GM12865 (cell line): ENCODE measurements around the gene UBE2K.
"Not testable (repeated sequence)": the region's sequence is repeated elsewhere in the genome, so short reads cannot be mapped to it uniquely, and the experiment has no call there.

Experiments
- DNase-seq: peaks from one replicate; pipeline ENCODE4 v3.0.0; 2010; ENCODE audit warnings: low read depth
- H3K4me3 ChIP-seq: 2 replicates; pipeline ENCODE4 v1.5.1; 2011; ENCODE audit warnings: mild to moderate bottlenecking, low read depth, low read length, control low read depth
- TF ChIP-seq, protein P1 (sequence below): IDR thresholded peaks from 2 replicates; pipeline ENCODE4 v1.5.1; 2011; ENCODE audit warnings: low read length, control low read depth, low read depth, inconsistent platforms; ENCODE audit not compliant: insufficient read depth; ENCODE audit errors: missing control alignments

Gene UBE2K

GRCh38 chr4:39697740-39698423 is at the start of gene UBE2K:
Gene UBE2K (plus strand): TSS chr4:39698136. CDS start chr4:39698328, 192 bp downstream.
- H3K4me3 ChIP-seq: peak within 1 kb of the TSS; percentile 90
- peak; percentile 94 for DNase-seq

GRCh38 chr4:39648213-39648612 is 49.7 kb upstream of the UBE2K start:
- DNase-seq: no peak
- TF ChIP-seq, protein P1, sequence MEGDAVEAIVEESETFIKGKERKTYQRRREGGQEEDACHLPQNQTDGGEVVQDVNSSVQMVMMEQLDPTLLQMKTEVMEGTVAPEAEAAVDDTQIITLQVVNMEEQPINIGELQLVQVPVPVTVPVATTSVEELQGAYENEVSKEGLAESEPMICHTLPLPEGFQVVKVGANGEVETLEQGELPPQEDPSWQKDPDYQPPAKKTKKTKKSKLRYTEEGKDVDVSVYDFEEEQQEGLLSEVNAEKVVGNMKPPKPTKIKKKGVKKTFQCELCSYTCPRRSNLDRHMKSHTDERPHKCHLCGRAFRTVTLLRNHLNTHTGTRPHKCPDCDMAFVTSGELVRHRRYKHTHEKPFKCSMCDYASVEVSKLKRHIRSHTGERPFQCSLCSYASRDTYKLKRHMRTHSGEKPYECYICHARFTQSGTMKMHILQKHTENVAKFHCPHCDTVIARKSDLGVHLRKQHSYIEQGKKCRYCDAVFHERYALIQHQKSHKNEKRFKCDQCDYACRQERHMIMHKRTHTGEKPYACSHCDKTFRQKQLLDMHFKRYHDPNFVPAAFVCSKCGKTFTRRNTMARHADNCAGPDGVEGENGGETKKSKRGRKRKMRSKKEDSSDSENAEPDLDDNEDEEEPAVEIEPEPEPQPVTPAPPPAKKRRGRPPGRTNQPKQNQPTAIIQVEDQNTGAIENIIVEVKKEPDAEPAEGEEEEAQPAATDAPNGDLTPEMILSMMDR: no peak
- no peak overlapping the region for H3K4me3 ChIP-seq

More at GRCh38 chr4:39697740-39698423, at the start of gene UBE2K:
- TF ChIP-seq, protein P1: no peak

DNA sequence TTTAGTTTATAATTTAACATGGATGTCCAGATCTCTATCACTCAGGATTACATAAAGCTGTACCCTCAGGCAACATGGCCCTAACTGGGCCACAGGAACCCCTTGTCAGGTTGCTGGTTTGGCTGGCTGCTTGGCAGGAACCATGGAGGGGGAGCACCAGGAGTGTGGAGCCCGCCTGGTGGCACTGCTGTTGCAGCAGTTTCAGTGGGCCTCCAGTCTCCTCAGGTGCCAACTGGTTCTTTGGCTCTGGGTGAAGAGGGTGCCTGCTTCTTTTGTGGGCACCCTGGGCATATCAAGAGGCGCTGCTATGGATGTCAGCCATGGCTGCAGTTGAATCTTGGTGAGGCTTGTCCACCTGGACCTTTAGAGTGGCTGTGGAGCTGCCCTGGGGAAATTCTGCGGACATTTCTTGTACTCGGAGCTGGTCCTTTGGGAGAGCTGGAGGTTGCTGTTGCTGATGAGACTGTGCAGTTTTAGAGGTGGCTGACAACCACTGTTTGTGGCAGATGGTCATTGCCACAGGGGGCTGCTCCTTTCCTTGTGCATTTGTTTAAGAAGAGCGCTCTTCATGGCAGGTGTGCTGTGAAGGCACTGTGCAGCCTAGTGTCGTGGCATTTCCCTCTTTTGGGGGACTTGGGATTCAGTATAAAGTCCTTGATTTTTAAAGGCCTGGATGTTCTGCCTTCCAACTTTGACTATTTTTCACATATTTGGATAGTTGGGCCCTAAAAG is 48.9 kb upstream of the UBE2K start:
- no peak for DNase-seq
- no peak overlapping the region for H3K4me3 ChIP-seq
- TF ChIP-seq, protein P1: no peak

- no peak for DNase-seq
- no peak overlapping the region for H3K4me3 ChIP-seq
- TF ChIP-seq, protein P1: no peak
Measured at GRCh38 chr4:39649639-39650265, 48.2 kb upstream of the UBE2K start.

GRCh38 chr4:39651586-39651985 is 46.4 kb upstream of the UBE2K start:
- not testable (repeated sequence) for DNase-seq, H3K4me3 ChIP-seq

- TF ChIP-seq, protein P1: no peak
- DNase-seq: no peak
- H3K4me3 ChIP-seq: no peak overlapping the region
Measured at GRCh38 chr4:39655211-39655610, 42.7 kb upstream of the UBE2K start.

DNA sequence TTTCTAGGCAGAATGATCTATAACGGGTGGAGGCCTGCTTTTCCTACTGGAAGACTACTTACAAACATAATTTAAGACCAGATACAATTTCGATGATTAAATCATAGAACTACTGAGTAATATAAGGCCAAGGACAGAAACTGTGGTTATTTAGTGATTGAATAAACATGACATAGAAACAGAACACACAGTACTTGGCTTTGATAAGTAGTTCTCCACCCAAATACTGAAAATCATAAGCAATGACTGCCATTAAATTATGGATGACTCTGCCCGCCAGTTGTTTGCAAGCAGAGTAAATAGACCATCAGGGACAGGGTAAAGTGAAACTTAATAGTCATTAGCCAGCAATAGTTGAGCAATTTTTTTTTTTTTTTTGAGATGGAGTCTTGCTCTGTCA is 42.1 kb upstream of the UBE2K start:
- DNase-seq: peak; percentile 60
- no peak overlapping the region for H3K4me3 ChIP-seq
- TF ChIP-seq, protein P1: no peak

GRCh38 chr4:39656638-39657037 is 41.3 kb upstream of the UBE2K start:
- DNase-seq, H3K4me3 ChIP-seq: not testable (repeated sequence)
